SK-N-SH treated with all-trans-retinoic acid at 6 μM for 48 hours (cell line): ENCODE data around the gene GPNMB.

Source experiments
- ZFP30 ChIP-seq: fragments of 450-650 bp; formaldehyde crosslinking; IDR thresholded peaks from 2 replicates; pipeline ENCODE4 v1.5.0; 2022; ENCODE audit warnings: mild to moderate bottlenecking, moderate library complexity
- ZNF70 ChIP-seq: fragments of 450-650 bp; formaldehyde crosslinking; IDR thresholded peaks from 2 replicates; pipeline ENCODE4 v1.5.0; 2020; ENCODE audit warnings: mild to moderate bottlenecking, moderate library complexity

- TF ChIP-seq ZNF70 (CRISPR knock-in tag), result no peak
- TF ChIP-seq ZFP30 (CRISPR knock-in tag), result no peak
These were observed 47.0 kb downstream of the GPNMB start for GRCh38 chr7:23293500-23294073.
